NCI-H2227 (cell line): ENCODE measurements around the gene UBAC2.
A peak's percentile ranks its signal among the peaks of the same experiment; 100 is the strongest.

Source experiments
- DNase-seq: peaks from one replicate; lab custom pipeline; 2025; ENCODE audit not compliant: unreplicated experiment; lab: John Stamatoyannopoulos, UW

Gene UBAC2, protein sequence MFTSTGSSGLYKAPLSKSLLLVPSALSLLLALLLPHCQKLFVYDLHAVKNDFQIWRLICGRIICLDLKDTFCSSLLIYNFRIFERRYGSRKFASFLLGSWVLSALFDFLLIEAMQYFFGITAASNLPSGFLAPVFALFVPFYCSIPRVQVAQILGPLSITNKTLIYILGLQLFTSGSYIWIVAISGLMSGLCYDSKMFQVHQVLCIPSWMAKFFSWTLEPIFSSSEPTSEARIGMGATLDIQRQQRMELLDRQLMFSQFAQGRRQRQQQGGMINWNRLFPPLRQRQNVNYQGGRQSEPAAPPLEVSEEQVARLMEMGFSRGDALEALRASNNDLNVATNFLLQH

DNA sequence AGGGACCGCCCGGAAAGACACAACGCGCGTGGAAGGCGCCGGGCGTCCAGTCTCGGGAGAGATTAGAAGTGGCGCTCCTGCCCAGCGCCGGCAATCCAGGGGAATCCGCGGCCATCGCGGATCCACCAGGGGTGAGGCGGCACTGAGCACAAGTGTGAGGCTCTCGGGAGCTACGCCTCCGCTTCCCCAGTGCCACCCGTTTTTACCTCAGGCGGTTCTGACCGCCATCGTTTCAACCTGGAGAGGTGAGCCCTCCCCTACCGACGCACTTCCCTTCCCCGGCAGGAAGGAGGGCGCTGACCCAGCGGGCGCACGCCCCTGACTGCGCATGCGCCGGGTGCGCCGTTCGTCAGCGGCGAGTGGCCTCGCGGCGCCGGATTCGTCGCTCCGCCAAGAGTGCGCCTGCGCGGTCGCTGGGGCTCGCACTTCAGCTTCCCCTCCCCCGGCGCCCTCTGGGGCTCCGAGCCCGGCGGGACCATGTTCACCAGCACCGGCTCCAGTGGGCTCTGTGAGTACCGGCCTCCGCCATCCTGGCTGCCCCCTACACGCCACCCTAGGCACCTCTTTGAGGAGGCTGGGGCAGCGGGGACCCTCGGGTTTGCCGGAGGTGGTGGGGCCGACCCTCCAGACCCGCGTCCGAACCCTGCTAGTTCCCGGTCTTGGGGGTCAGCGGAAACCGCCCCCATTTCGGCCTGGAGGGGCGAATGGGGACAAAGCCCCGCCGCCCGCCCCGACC lies at the start of gene UBAC2:
UBAC2 (plus strand) TSS at position 423 of the 736 bp plus-strand sequence; CDS start at position 478, 55 bp downstream.
- peak; percentile 94 for DNase-seq

DNA sequence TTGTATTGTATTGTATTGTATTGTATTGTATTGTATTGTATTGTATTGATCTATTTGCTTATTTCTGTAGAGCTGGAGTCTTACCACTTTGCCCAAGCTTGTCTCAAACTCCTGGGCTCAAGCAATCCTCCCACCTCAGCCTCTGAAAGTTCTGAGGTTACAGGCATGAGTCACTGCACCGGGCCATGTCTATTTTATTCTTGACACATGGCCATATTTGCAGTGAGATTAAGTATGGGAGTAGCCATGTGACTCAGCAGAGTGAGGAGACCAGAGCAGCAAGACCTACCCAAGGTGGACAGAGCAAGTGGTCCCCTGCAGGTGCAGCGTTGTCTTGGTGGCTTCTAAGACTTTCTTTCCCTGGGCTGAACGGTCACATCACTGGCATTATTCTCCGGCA lies 49.1 kb upstream of the UBAC2 start:
- no peak for DNase-seq

- DNase-seq = no peak
Measured at GRCh38 chr13:99153219-99153618, 47.4 kb upstream of the UBAC2 start.

DNA sequence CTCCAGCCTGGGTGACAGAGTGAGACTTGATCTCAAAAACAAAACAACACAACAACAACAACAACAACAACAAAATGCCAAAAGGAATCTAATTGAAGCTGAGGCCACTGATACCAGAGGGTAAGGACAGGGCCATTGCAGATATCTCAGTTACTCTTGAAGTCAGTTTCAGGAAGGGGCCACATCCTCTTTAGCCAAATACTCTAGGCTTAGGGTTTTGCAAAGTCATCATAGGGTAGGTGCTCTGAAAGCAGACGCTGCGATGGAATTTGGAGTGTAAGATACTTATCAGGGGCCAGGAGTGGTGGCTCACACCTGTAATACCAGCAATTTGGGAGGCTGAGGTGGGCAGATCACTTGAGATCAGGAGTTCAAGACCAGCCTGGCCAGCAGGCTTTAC lies 46.6 kb upstream of the UBAC2 start:
- DNase-seq = no peak

DNA sequence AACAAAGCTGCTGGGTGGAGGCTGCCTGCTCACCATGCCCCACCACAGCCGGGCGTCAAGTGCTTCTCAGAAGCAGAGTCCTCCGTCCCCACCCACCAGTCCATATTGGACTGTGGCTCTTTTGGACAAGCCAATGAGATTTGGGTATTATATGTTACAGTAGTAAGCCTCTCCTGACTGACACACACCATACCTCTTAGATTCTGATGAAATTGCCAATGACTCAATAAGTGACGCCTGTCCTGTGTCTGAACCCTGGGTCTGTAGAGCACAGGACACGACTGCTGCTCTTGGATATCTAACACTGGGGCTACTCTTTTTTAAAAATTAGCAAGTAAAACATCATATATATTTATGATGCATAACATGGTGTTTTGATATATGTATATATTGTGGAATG lies 44.8 kb upstream of the UBAC2 start:
- no peak for DNase-seq

GRCh38 chr13:99157046-99157445 lies 43.6 kb upstream of the UBAC2 start:
- DNase-seq = no peak

GRCh38 chr13:99158846-99159245 lies 41.8 kb upstream of the UBAC2 start:
- DNase-seq = peak; percentile 3

- DNase-seq = no peak
Measured at GRCh38 chr13:99159331-99160061, 41.2 kb upstream of the UBAC2 start.

DNA sequence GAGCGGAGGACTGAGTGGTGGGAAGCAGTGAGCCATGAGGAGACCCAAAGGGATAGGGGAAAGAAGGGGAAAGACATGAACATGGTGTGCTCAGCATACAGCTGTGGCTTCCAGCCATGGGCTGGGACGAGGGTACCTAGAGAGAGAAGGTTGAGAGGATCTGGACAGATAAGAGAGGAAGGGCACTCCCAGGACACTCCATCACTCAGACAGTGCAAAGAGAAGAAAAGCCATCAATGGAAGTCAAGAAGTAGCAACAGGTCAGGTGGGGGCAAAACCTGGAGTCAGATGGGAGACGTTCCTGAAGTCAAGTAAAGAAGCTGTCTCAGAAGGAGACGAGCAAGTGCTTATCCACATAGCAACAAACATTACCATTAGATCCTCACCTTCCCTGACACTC lies 40.2 kb upstream of the UBAC2 start:
- DNase-seq = no peak

DNA sequence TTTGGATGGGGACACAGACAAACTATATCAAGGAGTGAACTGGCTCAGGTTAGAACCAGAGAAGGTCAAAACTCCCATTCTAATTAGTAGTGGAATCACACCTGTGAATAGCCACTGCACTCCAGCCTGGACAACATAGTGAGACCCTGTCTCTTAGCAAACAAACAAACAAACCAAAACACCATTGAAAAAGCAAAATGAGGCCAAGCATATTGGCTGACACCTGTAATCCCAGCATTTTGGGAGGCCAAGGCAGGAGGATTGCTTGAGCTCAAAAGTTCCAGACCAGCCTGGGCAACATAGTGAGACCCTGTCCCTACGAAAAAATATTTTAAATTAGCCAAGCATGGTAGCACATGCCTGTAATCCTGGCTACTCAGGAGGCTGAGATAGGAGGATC lies 39.1 kb upstream of the UBAC2 start:
- no peak for DNase-seq

GRCh38 chr13:99162567-99163361 lies 37.9 kb upstream of the UBAC2 start:
- no peak for DNase-seq

- no peak for DNase-seq
Measured at GRCh38 chr13:99164226-99164625, 36.4 kb upstream of the UBAC2 start.

- DNase-seq = no peak
Measured at GRCh38 chr13:99165753-99166587, 34.7 kb upstream of the UBAC2 start.

DNA sequence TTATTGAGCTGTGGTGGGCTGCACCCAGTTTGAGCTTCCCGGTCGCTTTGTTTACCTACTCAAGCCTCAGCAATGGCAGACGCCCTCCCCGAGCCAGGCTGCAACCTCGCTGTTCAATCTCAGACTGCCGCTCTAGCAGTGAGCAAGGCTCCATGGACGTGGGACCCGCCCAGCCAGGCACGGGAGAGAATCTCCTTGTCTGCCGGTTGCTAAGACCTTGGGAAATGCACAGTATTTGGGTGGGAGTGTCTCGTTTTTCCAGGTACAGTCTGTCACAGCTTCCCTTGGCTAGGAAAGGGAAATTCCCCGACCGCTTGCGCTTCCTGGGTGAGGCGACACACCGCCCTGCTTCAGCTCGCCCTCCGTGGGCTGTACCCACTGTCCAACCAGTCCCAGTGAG lies 27.7 kb upstream of the UBAC2 start:
- no peak for DNase-seq

DNA sequence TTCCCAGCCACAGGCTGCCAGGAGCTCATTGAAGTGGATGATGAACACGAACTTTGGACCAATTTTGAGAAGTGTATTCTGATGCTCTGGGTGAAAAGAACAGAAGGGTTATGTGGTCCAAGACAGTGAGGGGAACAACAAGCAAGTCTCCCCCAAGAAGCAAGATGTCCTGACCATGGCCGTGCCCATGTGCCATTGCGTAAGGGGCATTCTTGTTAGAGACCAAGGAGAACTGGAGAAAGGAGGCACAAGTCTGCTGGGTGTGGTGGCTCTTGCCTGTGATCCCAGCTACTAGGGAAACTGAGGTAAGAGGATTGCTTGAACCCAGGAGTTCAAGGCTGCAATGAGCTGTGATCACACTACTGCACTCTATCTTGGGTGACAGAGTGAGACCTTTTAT lies 27.0 kb upstream of the UBAC2 start:
- no peak for DNase-seq

DNA sequence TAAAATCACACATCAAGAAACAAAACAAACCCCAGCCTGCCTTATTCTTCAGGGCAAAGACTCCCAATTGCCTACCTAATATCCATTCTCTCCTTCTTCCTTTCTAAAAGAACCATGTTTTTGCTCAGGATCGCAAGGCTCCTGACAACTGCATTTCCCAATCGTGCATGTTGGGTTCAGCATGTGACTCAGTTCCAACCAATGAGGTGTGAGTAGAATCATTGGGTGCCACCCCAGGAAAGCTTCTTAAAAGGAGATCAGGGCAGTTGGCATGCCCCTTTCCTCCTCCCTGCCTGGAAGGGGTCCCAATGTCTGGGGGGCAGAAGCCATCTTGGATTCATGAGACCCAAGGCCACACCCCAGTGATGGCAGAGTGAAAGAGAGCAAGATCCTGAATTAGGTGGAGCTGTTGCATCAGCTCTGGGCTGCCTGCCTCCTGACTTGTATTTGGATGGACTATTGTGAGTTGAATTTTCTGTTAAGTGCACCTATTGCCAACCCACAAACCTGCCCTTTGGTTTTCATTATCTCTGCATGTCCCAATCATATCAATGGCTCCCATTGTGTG lies 26.0 kb upstream of the UBAC2 start:
- no peak for DNase-seq

GRCh38 chr13:99176309-99177276 lies 24.1 kb upstream of the UBAC2 start:
- peak; percentile 71 for DNase-seq

- no peak for DNase-seq
Measured at GRCh38 chr13:99178636-99179035, 22.0 kb upstream of the UBAC2 start.

GRCh38 chr13:99179460-99179859 lies 21.2 kb upstream of the UBAC2 start:
- DNase-seq = no peak
